HG03457 (cell line): ENCODE data around the gene RESF1.
A peak's percentile ranks its signal among the peaks of the same experiment; 100 is the strongest.
"Not testable (repeated sequence)": the region's sequence is repeated elsewhere in the genome, so short reads cannot be mapped to it uniquely, and the experiment has no call there.

Source experiments
- ATAC-seq: cut with Tn5 transposase; IDR thresholded peaks from one replicate; pipeline ENCODE4 v1.9.1; 2021; ENCODE audit warnings: moderate number of reproducible peaks; ENCODE audit not compliant: unreplicated experiment

RESF1 gene, protein sequence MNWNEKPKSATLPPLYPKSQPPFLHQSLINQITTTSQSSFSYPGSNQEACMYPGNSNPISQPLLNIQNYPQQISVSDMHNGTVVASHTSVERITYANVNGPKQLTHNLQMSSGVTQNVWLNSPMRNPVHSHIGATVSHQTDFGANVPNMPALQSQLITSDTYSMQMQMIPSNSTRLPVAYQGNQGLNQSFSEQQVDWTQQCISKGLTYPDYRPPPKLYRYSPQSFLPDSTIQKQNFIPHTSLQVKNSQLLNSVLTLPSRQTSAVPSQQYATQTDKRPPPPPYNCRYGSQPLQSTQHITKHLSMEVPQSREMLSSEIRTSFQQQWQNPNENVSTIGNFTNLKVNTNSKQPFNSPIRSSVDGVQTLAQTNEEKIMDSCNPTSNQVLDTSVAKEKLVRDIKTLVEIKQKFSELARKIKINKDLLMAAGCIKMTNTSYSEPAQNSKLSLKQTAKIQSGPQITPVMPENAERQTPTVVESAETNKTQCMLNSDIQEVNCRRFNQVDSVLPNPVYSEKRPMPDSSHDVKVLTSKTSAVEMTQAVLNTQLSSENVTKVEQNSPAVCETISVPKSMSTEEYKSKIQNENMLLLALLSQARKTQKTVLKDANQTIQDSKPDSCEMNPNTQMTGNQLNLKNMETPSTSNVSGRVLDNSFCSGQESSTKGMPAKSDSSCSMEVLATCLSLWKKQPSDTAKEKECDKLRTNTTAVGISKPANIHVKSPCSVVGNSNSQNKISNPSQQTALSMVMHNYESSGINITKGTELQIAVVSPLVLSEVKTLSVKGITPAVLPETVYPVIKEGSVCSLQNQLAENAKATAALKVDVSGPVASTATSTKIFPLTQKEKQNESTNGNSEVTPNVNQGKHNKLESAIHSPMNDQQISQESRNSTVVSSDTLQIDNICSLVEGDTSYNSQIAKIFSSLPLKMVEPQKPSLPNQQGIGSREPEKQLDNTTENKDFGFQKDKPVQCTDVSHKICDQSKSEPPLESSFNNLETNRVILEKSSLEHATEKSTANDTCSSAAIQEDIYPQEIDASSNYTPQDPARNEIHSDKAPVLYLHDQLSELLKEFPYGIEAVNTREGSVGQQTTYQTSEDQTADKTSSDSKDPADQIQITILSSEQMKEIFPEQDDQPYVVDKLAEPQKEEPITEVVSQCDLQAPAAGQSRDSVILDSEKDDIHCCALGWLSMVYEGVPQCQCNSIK (N-terminal part only)

DNA sequence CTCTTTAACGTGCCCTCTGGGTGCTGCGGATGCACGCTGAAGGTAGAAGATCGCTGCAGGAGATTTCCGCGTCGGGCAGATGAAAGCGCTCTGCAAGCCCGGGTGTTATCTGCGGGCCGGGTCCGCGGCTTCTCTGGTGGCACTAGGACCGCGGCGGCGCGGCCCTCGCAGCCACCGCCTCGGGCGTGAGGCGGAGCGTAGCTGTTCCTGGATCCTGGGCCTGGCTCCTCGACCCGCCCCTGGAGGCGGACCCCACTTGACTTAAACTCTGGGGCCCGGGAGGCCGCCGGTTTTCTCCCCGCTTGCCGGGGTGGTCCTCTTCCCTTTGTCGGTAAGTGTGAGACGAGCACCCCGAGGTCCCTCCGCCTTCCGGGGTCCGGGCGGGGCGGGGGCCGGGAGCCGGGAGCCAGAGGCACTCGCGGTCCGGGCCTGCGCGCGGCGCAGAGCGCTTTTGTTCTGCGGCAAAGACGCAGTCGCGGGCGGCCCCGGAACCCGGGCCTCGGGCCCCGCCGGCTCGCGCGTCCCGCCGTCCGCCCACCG, at the start of gene RESF1:
TSS of gene RESF1 (plus strand) at position 255 of the 540 bp plus-strand sequence. CDS start 21,541 bp downstream, outside the sequence.
- ATAC-seq = peak; percentile 86

DNA sequence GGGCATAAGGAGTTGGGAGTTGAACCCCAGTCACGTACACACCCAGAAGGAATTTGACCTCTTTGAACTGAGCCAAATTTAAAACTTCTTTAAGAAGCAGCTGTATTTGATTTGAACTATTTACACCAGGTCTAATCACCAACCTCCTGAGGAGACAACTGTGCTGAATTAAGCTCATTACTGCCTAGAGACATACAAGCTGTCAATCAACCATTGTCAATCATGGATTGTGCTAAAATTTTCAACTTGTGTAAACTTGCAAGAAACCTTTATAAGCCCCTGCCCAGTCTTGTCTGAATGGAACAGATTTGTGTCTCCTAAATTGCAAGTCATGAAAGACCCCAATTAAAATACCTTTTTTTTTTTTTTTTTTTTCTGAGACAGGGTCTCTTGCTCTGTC, 44.3 kb upstream of the RESF1 start:
- no peak for ATAC-seq

DNA sequence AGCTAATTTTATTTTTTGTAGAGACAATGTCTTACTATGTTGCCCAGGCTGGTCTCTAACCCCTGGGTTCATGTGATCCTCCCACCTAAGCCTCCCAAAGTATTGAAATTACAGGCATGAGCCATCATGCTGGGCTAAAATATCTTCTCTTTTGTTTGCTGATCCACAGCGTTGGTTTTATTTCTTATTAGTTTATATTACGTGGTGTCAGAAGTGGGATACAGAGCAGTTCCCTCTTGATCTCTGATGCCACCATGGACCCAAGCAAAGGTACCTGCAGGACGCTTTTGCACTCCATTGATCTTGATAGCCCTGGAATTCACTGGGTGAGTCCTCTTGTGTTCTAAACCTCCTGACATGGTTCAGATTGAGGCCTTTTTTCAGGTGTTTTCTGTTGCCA, 43.8 kb upstream of the RESF1 start:
- ATAC-seq = no peak

DNA sequence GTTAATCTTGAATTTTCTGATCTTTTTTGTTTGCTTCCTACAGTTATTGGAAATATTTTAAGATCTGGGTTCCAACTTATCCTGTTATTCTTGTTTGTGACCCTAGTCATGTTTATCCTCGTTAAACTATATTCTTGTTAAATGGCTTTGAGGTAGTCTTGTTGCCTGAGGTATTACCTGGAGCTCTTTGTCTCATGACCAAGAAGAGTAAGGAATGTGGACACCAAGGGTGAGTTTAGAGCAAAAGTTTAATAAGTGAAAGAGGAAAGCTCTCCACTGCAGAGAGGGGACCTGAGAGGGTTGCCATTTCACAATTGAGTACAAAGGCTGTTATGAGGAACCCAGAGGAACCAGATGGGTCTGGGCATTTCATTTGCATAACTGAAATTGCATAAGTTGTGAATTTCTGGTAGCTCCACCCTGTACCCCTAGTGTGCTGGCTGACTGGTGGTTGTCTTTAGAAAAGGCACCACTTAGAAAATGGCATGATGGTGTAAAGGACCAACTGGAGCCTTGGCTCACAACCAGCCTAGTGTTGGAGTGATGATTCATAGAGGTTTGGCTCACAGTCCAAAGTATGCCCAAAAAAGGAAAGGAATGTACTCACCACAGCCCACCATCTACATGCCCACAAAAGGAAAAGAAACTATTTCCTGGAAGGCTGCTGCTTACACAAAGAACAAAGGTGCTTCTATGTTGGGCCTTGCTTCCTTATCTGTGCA, 36.7 kb upstream of the RESF1 start:
- no peak for ATAC-seq

DNA sequence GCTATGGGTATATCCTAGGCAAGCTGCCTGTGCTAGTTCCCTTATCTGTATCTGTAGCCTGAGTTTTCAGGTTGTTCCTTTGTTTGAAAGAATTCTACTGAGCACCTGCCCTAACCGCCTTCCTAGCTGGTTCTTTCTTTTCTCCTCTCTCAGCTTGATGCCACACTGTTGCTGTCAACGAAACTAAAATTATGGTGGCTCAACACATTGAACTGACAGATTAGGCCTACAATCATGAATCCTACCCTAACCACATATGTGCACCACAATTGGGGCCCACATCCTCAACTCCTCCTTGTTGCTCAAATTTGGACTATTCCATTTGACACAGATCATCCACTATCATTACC, 36.2 kb upstream of the RESF1 start:
- ATAC-seq = no peak

DNA sequence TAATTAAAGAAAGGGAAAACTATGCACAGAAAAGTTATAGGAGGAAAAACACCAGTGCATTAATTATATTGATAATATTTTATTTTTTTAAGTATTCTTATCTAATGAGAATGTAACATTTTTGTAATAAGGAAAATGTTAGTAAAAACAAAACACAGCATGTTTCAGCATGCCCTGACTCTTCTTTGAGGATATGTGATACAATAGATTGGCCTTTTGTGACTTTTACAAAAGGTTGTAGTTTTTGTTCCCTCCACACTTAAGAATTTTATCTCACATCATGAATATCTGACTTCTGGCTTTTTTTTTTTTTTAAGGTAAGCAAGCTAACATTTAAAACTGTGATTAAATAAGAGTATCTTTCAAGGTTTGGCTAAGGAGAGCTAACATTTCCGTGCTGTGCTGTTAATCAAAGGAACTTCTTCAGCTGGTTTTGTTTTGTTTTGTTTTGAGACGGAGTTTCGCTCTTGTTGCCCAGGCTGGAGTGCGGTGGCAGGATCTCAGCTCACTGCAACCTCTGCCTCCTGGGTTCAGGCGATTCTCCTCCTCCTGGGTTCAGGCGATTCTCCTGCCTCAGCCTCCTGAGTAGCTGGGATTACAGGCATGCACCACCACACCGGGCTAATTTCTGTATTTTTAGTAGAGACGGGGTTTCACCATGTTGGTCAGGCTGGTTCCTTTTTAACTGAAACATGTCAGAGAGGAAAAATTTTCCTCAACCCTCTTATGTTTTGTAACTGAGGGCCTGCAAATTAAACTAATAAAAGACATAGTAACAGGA, 30.8 kb upstream of the RESF1 start:
- no peak for ATAC-seq

DNA sequence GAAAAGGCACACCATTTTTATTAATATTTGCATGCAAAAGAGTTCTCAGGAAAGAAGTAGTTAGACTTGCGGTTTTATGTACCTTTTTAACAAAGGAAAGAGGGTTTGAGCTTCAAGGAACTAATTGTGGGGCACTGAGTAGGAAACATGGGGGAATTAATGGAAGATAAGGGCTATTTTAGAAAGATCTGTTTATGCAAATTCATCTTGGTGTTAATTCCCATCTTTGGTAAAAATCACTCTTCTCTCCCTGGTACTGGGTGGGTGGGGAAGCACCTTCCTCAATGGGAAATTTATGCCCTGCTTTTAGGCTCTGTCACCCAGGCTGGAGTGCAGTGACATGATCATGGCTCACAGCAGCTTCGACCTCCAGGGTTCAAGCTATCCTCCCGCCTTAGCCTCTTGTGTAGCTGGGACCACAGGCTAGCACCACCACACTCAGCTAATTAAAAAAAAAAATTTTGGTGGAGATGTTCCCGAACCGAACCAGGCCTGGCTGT, 30.1 kb upstream of the RESF1 start:
- ATAC-seq = no peak

DNA sequence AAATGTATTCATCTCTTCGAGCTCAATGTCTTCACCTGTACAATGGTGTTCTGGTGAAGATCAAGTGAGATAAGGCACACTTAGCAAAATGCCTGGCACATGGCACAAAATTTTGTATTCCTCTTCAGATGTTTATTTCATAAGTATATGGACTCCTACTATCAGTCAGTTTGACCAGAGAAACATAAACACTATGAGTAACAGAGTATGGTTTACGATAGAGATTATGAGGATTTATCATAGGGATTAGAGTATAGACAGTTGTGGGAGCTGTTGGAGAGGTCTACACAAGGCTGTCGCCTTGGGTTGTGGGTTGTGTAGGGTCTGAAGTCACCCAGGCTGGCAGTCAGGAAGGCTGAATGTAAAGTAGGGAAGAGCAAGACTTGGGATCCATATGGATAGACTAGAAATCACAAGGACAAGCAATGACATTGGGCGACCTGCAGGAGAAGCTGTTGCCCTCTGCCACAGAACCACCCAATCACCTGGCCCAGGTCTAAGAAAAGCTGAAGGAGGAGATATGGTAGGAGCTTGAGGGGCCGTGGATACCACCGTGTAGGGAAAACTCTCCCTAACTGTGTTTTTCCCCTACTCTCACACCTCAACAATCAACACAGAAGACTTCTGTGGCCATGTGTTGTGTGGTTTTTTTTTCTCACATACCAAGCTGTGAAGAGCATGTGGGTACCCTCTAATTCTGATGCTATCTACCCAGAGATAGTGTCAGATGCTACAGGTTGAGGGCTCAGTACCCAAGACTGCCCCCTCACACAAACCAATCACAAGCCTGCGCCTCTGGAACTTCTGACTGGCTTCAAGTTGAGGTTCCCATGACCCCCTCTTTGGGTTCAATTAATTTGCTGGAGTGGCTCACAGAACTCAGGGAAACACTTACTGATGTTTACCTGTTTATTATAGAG, 27.2 kb upstream of the RESF1 start:
- ATAC-seq = no peak

DNA sequence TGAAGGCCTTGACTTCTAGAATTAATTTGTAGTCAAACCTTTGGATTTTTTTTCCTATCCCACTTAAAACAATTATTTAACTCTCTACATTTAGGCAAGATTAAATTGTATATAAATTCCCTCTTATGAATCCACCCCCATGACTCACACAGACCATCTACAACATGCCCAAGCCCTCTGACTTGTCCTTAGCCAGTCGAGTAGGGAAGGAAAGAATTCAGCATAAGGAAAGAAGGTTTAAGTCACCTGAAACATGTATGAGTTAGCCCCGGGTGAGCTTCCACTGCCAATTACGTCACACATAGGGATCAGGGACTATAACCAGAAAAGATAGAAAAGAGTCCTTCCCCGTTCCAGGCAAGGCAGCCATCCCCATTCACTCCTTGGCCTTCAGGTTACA, 14.9 kb upstream of the RESF1 start:
- ATAC-seq = no peak

DNA sequence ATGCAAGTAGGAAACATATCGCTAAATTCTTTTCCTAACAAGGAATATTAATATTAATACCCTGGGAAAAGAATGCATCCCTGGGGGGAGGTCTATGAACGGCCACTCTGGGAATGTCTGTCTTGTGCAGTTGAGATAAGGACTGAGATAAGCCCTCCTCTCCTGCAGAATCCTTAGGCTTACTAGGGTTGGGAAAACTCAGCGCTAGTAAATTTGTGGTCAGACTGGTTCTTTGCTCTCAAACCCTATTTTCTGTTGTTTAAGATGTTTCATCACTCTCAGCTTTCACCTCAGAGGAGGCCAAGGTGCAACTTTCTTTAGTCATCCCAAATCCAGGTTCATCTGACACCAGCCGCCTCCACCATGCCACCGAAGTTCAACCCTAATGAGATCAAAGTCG, 11.2 kb upstream of the RESF1 start:
- ATAC-seq = no peak

DNA sequence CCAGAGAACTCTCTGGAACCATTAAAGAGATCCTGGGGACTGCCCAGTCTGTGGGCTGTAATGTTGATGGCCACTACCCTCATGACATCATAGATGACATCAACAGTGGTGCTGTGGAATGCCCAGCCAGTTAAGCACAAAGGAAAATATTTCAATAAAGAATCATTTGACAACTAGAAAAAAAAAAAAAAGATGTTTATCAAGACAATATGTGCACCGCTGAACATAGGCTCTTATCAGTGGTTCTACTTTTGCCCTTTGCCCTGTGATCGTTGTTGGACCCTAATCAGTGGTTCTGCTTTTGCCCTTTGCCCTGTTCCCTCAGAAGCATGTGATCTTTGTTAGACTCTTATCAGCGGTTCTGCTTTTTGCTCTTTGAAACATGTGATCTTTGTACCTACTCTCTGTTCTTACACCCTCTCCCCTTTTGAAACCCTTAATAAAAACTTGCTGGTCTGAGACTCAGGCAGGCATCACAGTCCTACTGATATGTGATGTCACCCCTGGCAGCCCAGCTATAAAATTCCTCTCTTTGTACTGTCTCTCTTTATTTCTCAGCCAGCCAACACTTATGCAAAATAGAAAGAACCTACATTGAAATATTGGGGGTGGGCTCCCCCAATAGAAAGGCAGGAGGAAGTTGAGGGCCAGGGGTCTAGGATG, 10.4 kb upstream of the RESF1 start:
- not testable (repeated sequence) for ATAC-seq

DNA sequence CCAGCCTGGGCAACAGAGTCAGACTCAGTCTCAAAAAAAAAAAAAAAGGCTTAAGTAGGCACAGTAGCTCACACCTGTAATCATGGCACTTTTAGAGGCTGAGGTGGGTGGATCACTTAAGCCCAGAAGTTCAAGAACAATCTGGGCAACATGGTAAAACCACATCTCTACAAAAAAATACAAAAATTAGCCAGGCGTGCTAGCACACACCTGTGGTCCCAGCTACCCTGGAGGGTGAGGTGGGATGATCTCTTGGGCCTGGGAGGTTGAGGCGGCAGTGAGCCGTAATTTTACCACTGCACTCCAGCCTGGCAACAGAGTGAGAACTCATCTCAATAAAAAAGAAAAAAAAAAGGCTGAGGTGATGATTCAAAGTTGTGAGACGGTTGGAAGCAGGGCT, 9.1 kb upstream of the RESF1 start:
- ATAC-seq = no peak

DNA sequence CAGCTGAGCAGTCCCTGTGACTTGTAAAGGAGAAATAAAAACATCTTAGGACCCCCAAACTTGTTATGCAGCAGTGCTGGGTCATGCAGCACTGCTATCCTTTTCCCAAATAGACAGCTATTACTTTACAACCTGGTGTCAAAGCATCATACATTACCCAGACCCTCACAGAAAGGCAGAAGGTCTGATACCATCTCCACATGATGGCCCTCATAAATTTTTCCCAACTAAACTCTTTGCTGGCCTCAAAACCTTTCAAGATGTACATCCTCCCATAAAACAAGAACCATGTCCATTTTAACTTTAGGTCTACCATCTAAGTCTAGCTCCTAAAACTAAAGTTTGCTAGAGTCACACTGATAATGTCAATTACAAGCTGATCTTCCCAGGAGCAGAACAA, 8.7 kb upstream of the RESF1 start:
- ATAC-seq = no peak

DNA sequence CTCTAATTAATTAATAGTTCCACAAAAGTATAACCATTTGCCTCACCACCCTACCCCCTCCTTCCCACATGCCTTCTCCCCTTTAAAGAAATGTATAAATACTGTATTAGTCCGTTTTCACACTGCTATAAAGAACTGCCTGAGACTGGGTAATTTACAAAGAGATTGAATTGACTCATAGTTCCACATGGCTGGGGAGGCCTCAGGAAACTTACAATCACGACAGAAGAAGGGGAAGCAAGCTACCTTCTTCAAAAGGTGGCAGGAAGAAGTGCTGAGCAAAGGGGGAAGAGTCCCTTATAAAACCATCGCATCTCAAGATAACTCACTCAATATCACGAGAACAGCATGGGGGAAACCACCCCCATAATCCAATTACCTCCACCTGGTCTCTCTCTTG, 8.2 kb upstream of the RESF1 start:
- no peak for ATAC-seq

DNA sequence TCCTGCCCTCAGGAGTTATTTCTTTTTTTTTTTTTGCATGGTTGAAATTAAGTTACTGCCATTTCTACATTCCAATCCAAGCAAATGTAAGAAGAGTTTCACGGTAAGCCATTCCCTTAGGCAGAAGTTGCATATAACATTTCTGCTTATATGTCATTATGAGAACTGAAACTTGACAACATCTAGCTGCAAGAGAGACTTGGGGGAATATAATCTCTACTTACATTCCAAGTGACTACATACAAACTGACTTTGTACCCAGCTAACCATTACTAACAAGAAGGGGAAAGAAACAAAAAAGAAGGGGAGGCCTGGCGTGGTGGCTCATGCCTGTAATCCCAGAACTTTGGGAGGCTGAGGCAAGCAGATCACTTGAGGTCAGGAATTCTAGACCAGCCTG, 7.3 kb upstream of the RESF1 start:
- ATAC-seq = no peak

DNA sequence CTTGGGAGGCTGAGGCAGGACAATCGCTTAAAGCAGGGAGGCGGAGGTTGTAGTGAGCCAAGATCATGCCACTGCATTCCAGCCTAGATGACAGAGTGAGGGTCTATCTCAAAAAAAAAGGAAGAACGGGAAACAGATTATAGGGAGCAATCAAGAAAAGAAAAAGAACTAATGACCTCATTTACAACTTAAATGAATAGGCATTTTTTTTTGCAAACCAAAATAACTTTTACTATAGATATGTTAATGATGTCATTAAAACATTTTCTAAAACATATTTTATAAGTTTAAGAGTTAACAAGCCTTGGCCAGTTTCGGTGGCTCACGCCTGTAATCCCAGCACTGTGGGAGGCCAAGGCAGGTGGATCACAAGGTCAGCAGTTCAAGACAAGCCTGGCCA, 6.8 kb upstream of the RESF1 start:
- no peak for ATAC-seq

DNA sequence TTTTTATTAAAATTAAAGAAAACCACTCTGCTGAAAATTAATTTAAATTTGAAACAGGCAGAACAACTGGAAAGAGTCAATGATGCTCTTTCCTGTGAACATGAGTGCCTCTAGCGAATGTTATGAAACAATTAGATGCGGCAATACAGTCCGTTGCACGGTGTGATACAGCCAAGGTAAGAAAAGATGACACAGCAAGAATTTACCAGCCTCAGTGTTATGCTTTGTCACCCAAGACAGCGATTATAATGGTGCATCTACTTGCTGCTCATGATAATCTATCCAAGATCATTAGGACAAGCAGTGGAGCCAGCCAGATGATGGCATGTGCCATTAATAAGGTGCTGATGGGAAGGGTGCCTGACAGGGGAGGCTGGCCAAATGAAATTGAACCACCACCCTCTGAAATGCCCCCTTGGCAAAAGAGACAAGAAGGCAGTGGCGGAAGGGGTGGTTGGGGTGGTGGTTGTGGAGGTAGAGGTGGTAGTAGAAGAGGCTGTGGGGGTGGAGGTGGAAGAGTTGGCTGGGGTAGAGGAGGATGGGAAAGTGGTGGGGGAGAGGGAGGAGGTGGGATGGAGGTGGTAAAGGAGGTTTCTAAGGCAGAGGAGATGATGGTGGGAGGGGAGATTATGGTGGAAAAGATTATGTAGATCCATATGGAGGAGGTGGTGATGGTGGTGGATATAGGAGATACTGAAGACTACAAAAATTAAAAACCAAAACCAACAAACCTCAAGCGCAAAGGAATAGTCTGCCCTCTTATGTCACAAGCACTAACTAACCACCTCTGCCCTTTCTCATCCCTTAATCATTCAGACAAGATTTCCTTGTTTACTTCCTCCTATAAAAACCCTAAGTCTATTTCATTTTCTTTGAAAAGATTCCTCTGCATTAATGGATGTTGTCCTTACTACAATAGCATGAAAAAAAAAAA, 4.0 kb upstream of the RESF1 start:
- ATAC-seq = no peak
